Fibroblast of lung (primary cell): Measurements from ENCODE around the gene CABLES2. TPM values are rescaled to one million over a fixed set of nuclear protein-coding genes. Genes with fewer than 3 reads are reported as not detected.

ENCODE experiments used
- DNase-seq, 2 donors: peaks; one replicate each; pipeline versions ENCODE4 v3.0.0 to v3.0.0-alpha.2; 2010; ENCODE audit warnings: low read depth in 2 of 2
- H2AFZ ChIP-seq: 2 replicates; pipeline ENCODE4 v1.5.1; 2012; ENCODE audit warnings: low read length, control low read depth, inconsistent platforms
- H3K27ac ChIP-seq: 2 replicates; pipeline ENCODE4 v1.5.1; 2011; ENCODE audit warnings: low read length, control low read depth; ENCODE audit not compliant: insufficient read depth
- H3K27me3 ChIP-seq: 2 replicates; pipeline ENCODE4 v1.5.1; 2011; ENCODE audit warnings: mild to moderate bottlenecking, low read length; ENCODE audit not compliant: control insufficient read depth, insufficient read depth
- H3K36me3 ChIP-seq: 2 replicates; pipeline ENCODE4 v1.5.1; 2011; ENCODE audit warnings: low read length; ENCODE audit not compliant: control insufficient read depth, insufficient read depth
- H3K4me1 ChIP-seq: 2 replicates; pipeline ENCODE4 v1.5.1; 2011; ENCODE audit warnings: low read length; ENCODE audit not compliant: control insufficient read depth, insufficient read depth; ENCODE audit errors: extremely low read depth
- H3K4me2 ChIP-seq: 2 replicates; pipeline ENCODE4 v1.5.1; 2011; ENCODE audit warnings: low read length, control low read depth; ENCODE audit not compliant: insufficient read depth; ENCODE audit errors: extremely low read depth
- H3K4me3 ChIP-seq, 4 experiments: fragments of 200-600 bp in 1 of 4; sonication (generic) in 1 of 4; replicated peaks in 1 of 4; 2 replicates each; pipeline ENCODE4 v1.5.1; 2011 to 2016; ENCODE audit warnings: low read length in 4 of 4, low read depth in 3 of 4, mild to moderate bottlenecking in 3 of 4, control low read depth in 2 of 4, inconsistent platforms in 1 of 4, mixed read lengths in 1 of 4; ENCODE audit not compliant: insufficient read depth in 1 of 4; ENCODE audit errors: control extremely low read depth in 1 of 4
- H3K79me2 ChIP-seq: 2 replicates; pipeline ENCODE4 v1.5.1; 2012; ENCODE audit warnings: mild to moderate bottlenecking, low read length, inconsistent platforms; ENCODE audit not compliant: control insufficient read depth, insufficient read depth
- H3K9ac ChIP-seq: 2 replicates; pipeline ENCODE4 v1.5.1; 2011; ENCODE audit warnings: mild to moderate bottlenecking, low read length, control low read depth; ENCODE audit not compliant: insufficient read depth
- H3K9me3 ChIP-seq: 2 replicates; pipeline ENCODE4 v1.5.1; 2012; ENCODE audit warnings: low read depth, low read length; ENCODE audit not compliant: control insufficient read depth, insufficient read depth
- H4K20me1 ChIP-seq: 2 replicates; pipeline ENCODE4 v1.5.1; 2011; ENCODE audit warnings: low read length; ENCODE audit not compliant: control insufficient read depth, insufficient read depth; ENCODE audit errors: extremely low read depth
- CTCF ChIP-seq, 2 donors: IDR thresholded peaks in 1 of 2; conservative IDR thresholded peaks in 1 of 2; 1 replicate in 1 of 2; 2 replicates in 1 of 2; pipeline ENCODE4 v1.5.1; 2011 to 2012; ENCODE audit warnings: low read length in 2 of 2, control low read depth in 1 of 2, inconsistent platforms in 1 of 2, low read depth in 1 of 2, mild to moderate bottlenecking in 1 of 2
- EZH2 ChIP-seq: IDR thresholded peaks from 2 replicates; pipeline ENCODE4 v1.5.1; 2012; ENCODE audit warnings: low read length, control low read depth, mild to moderate bottlenecking; ENCODE audit errors: missing control alignments
- polyA plus RNA-seq, 2 donors: library from polyadenylated mRNA; depleted of rRNA in 1 of 2; stranded (reverse) in 1 of 2; unstranded in 1 of 2; fragments of >200 nt; gene quantifications; 2 replicates each; pipeline ENCODE4 v1.2.1, GENCODE V29; 2011 to 2012; ENCODE audit warnings: missing spikeins in 1 of 2
- total RNA-seq: library from RNA; depleted of rRNA; stranded (reverse); fragments of >200 nt; gene quantifications from 2 replicates; pipeline ENCODE4 v1.2.1, GENCODE V29; 2014

Gene CABLES2
- total and polyA plus RNA-seq, 2 donors (not counting 1 experiment from before 2014, with no cell fraction given): 0.66 to 2.9 TPM

- Histone ChIP-seq H2AFZ (no peak overlapping the region), H3K79me2 (peaks cover 5% of the 10 kb centered on the region), H3K4me1 (peaks cover 20% of the 10 kb centered on the region)
These were observed 45.1 kb downstream of the CABLES2 start for GRCh38 chr20:62361799-62362589.

GRCh38 chr20:62360854-62361798 lies 46.0 kb downstream of the CABLES2 start:
- H3K9ac ChIP-seq: no peak overlapping the region
- H4K20me1 ChIP-seq: no peaks in the 10 kb centered on the region
- no peak overlapping the region for H3K27ac ChIP-seq
- H3K4me1 ChIP-seq: peaks cover 29% of the 10 kb centered on the region
- H3K36me3 ChIP-seq: peaks cover 5% of the 10 kb centered on the region
- H3K4me3 ChIP-seq: no peak overlapping the region
- TF ChIP-seq EZH2 (no peak), CTCF (conservative IDR thresholded peaks at IDR 0.05 in 1 of 2, IDR thresholded peaks at IDR 0.05 in 1 of 2; ENCODE audit: low read depth in 1 of 2, low read length in 2 of 2) (no peak)
- H3K79me2 ChIP-seq: peaks cover 5% of the 10 kb centered on the region
- H3K4me2 ChIP-seq: no peak overlapping the region
- no peak for DNase-seq
- H2AFZ ChIP-seq: no peak overlapping the region
- no peaks in the 10 kb centered on the region for H3K27me3 ChIP-seq
- no peaks in the 10 kb centered on the region for H3K9me3 ChIP-seq

More at GRCh38 chr20:62361799-62362589, 45.1 kb downstream of the CABLES2 start:
- H3K27ac ChIP-seq: no peak overlapping the region
- H3K4me3 ChIP-seq: no peak overlapping the region
- TF ChIP-seq CTCF (conservative IDR thresholded peaks at IDR 0.05 in 1 of 2, IDR thresholded peaks at IDR 0.05 in 1 of 2; ENCODE audit: low read depth in 1 of 2, low read length in 2 of 2) (no peak), EZH2 (no peak)
- peaks cover 5% of the 10 kb centered on the region for H3K36me3 ChIP-seq
- H3K27me3 ChIP-seq: no peaks in the 10 kb centered on the region
- no peak for DNase-seq
- H3K4me2 ChIP-seq: no peak overlapping the region
- no peaks in the 10 kb centered on the region for H3K9me3 ChIP-seq
- H3K9ac ChIP-seq: no peak overlapping the region
- no peaks in the 10 kb centered on the region for H4K20me1 ChIP-seq
